Mucosa of rectum (tissue), 2 donors: ENCODE data around the gene PSMA7.

Experiments
- H3K27ac ChIP-seq, 2 donors: one replicate each; pipeline ENCODE4 v1.7.0; 2013; ENCODE audit warnings: inconsistent platforms in 2 of 2, low read depth in 2 of 2, low read length in 2 of 2
- H3K27me3 ChIP-seq, 2 donors: one replicate each; pipeline ENCODE4 v1.7.0; 2013; ENCODE audit warnings: low read length in 2 of 2; ENCODE audit not compliant: control insufficient read depth in 2 of 2, insufficient read depth in 2 of 2
- H3K36me3 ChIP-seq, 2 donors: one replicate each; pipeline ENCODE4 v1.7.0; 2013; ENCODE audit warnings: low read length in 2 of 2; ENCODE audit not compliant: control insufficient read depth in 2 of 2, insufficient read depth in 2 of 2
- H3K4me1 ChIP-seq, 2 donors: one replicate each; pipeline ENCODE4 v1.7.0; 2013; ENCODE audit warnings: low read length in 2 of 2, mild to moderate bottlenecking in 1 of 2; ENCODE audit not compliant: control insufficient read depth in 2 of 2, insufficient read depth in 2 of 2
- H3K4me3 ChIP-seq, 2 donors: one replicate each; pipeline ENCODE4 v1.7.0; 2013; ENCODE audit warnings: low read length in 2 of 2
- H3K9ac ChIP-seq, 2 donors: one replicate each; pipeline ENCODE4 v1.7.0; 2013; ENCODE audit warnings: low read length in 2 of 2, low read depth in 1 of 2, mild to moderate bottlenecking in 1 of 2
- H3K9me3 ChIP-seq, 2 donors: one replicate each; pipeline ENCODE4 v1.7.0; 2013; ENCODE audit warnings: low read length in 2 of 2; ENCODE audit not compliant: control insufficient read depth in 2 of 2
- donor health status: healthy.
- donor health status: Normal muscosa, but diverticular disease.

PSMA7 gene

GRCh38 chr20:62137478-62138203 is 5.6 kb downstream of the PSMA7 start:
- Histone ChIP-seq H3K27ac (no peak overlapping the region), H3K9ac (no peak overlapping the region), H3K9me3 (no peaks in the 10 kb centered on the region), H3K4me3 (no peak overlapping the region), H3K27me3 (no peaks in the 10 kb centered on the region), H3K4me1 (peaks cover 11 to 16% of the 10 kb centered on the region in 2 donors), H3K36me3 (peaks cover 68 to 78% of the 10 kb centered on the region in 2 donors)

- Histone ChIP-seq H3K4me3 (no peak overlapping the region), H3K9ac (no peak overlapping the region), H3K36me3 (peaks cover 74 to 84% of the 10 kb centered on the region in 2 donors), H3K9me3 (no peaks in the 10 kb centered on the region), H3K27ac (no peak overlapping the region), H3K4me1 (peaks cover 10 to 15% of the 10 kb centered on the region in 2 donors), H3K27me3 (no peaks in the 10 kb centered on the region)
Measured at GRCh38 chr20:62137092-62137384, 6.2 kb downstream of the PSMA7 start.

- Histone ChIP-seq H3K4me1 (peaks cover 5 to 10% of the 10 kb centered on the region in 2 donors), H3K27ac (no peak overlapping the region), H3K36me3 (peaks cover 80 to 90% of the 10 kb centered on the region in 2 donors), H3K9me3 (no peaks in the 10 kb centered on the region), H3K27me3 (no peaks in the 10 kb centered on the region), H3K9ac (no peak overlapping the region), H3K4me3 (no peak overlapping the region)
Measured at GRCh38 chr20:62136283-62137091, 6.7 kb downstream of the PSMA7 start.

- peaks cover 86 to 96% of the 10 kb centered on the region in 2 donors for H3K36me3 ChIP-seq
- H3K9ac ChIP-seq = no peak overlapping the region
- no peaks in the 10 kb centered on the region for H3K9me3 ChIP-seq
- no peak overlapping the region for H3K4me3 ChIP-seq
- no peak overlapping the region for H3K27ac ChIP-seq
- H3K27me3 ChIP-seq = no peaks in the 10 kb centered on the region
- peaks cover 0 to 2% of the 10 kb centered on the region in 2 donors for H3K4me1 ChIP-seq
Measured at GRCh38 chr20:62135573-62136266, 7.5 kb downstream of the PSMA7 start.

GRCh38 chr20:62134735-62135231 is 8.4 kb downstream of the PSMA7 start:
- Histone ChIP-seq H3K9ac (no peak overlapping the region), H3K36me3 (peaks cover 84 to 95% of the 10 kb centered on the region in 2 donors), H3K4me1 (no peaks in the 10 kb centered on the region), H3K27ac (no peak overlapping the region), H3K4me3 (no peak overlapping the region), H3K27me3 (no peaks in the 10 kb centered on the region), H3K9me3 (no peaks in the 10 kb centered on the region)

- H3K4me1 ChIP-seq = peaks cover 0 to 2% of the 10 kb centered on the region in 2 donors
- no peaks in the 10 kb centered on the region for H3K27me3 ChIP-seq
- peaks cover 83 to 95% of the 10 kb centered on the region in 2 donors for H3K36me3 ChIP-seq
- H3K4me3 ChIP-seq = no peak overlapping the region
- H3K9ac ChIP-seq = no peak overlapping the region
- no peaks in the 10 kb centered on the region for H3K9me3 ChIP-seq
- peak overlapping the region in 1 of 2 donors; percentile 45 for H3K27ac ChIP-seq
Measured at GRCh38 chr20:62133864-62134263, 9.3 kb downstream of the PSMA7 start.

- H3K27me3 ChIP-seq = no peaks in the 10 kb centered on the region
- H3K4me3 ChIP-seq = no peak overlapping the region
- H3K4me1 ChIP-seq = peaks cover 0 to 2% of the 10 kb centered on the region in 2 donors
Measured at GRCh38 chr20:62133051-62133845, 9.9 kb downstream of the PSMA7 start.

GRCh38 chr20:62132421-62132820 is 10.8 kb downstream of the PSMA7 start:
- H3K9me3 ChIP-seq = no peaks in the 10 kb centered on the region
- peak overlapping the region in 1 of 2 donors; percentile 45 for H3K27ac ChIP-seq
- H3K36me3 ChIP-seq = peaks cover 83 to 96% of the 10 kb centered on the region in 2 donors
- no peak overlapping the region for H3K4me3 ChIP-seq
- peaks cover 0 to 2% of the 10 kb centered on the region in 2 donors for H3K4me1 ChIP-seq
- no peaks in the 10 kb centered on the region for H3K27me3 ChIP-seq
- H3K9ac ChIP-seq = no peak overlapping the region

More at GRCh38 chr20:62133051-62133845, 9.9 kb downstream of the PSMA7 start:
- H3K9ac ChIP-seq = no peak overlapping the region
- no peaks in the 10 kb centered on the region for H3K9me3 ChIP-seq
- H3K36me3 ChIP-seq = peaks cover 84 to 96% of the 10 kb centered on the region in 2 donors
- H3K27ac ChIP-seq = peak overlapping the region in 1 of 2 donors; percentile 45

GRCh38 chr20:62131560-62132320 is 11.5 kb downstream of the PSMA7 start:
- Histone ChIP-seq H3K4me3 (no peak overlapping the region), H3K9me3 (no peaks in the 10 kb centered on the region), H3K27me3 (no peaks in the 10 kb centered on the region), H3K9ac (no peak overlapping the region), H3K27ac (no peak overlapping the region), H3K4me1 (peaks cover 0 to 2% of the 10 kb centered on the region in 2 donors), H3K36me3 (peaks cover 82 to 96% of the 10 kb centered on the region in 2 donors)
